BLaER1 treated with 17β-estradiol and CSF1 and Interleukin-3, amounts not matched to agents 10 nM and 100 nM (cell line): Measurements from ENCODE around the gene UGP2.
A peak's percentile ranks its signal among the peaks of the same experiment; 100 is the strongest.
"Not testable (repeated sequence)": the region's sequence is repeated elsewhere in the genome, so short reads cannot be mapped to it uniquely, and the experiment has no call there.

ENCODE experiments used
- H3K27ac ChIP-seq, 11 experiments: shearing (Covaris generic); formaldehyde crosslinking; 2 replicates each; pipeline ENCODE4 v1.8.1; 2022
- H3K27me3 ChIP-seq, 11 experiments: shearing (Covaris generic); formaldehyde crosslinking; 2 replicates each; pipeline ENCODE4 v1.8.1; 2022
- H3K36me3 ChIP-seq, 11 experiments: shearing (Covaris generic); formaldehyde crosslinking; 2 replicates each; pipeline ENCODE4 v1.8.1; 2022
- H3K4me1 ChIP-seq, 10 experiments: shearing (Covaris generic); formaldehyde crosslinking; 2 replicates each; pipeline ENCODE4 v1.8.1; 2022
- H3K4me2 ChIP-seq, 11 experiments: shearing (Covaris generic); formaldehyde crosslinking; 2 replicates each; pipeline ENCODE4 v1.8.1; 2022
- H3K4me3 ChIP-seq, 10 experiments: shearing (Covaris generic); formaldehyde crosslinking; 2 replicates each; pipeline ENCODE4 v1.8.1; 2022
- H3K9ac ChIP-seq, 11 experiments: shearing (Covaris generic); formaldehyde crosslinking; 2 replicates each; pipeline ENCODE4 v1.8.1; 2022
- H3K9me3 ChIP-seq, 11 experiments: shearing (Covaris generic); formaldehyde crosslinking; replicated peaks in 1 of 11; 2 replicates each; pipeline ENCODE4 v1.8.1; 2022
- H4K20me1 ChIP-seq, 11 experiments: shearing (Covaris generic); formaldehyde crosslinking; 2 replicates each; pipeline ENCODE4 v1.8.1; 2022
- Cebpa-rat ChIP-seq, 11 experiments: shearing (Covaris generic); IDR thresholded peaks; 2 replicates each; pipeline ENCODE4 v1.8.1; 2022

UGP2 gene

GRCh38 chr2:63844616-63845015 is 2.9 kb downstream of the UGP2 start:
- Histone ChIP-seq H3K27ac (no peak overlapping the region), H3K4me1 (peaks cover 31 to 58% (median 51%) of the 10 kb centered on the region in 10 experiments), H4K20me1 (peaks cover 5 to 56% (median 22%) of the 10 kb centered on the region in 11 experiments; a peak in 12 of 22 replicates), H3K4me3 (peak overlapping the region in 3 of 10 experiments; percentile 88 to 95 (median 93); a peak in 3 of 20 replicates), H3K9me3 (peaks cover 0 to 34% (median 17%) of the 10 kb centered on the region in 11 experiments; a peak in 16 of 22 replicates), H3K4me2 (peak overlapping the region; percentile 76 to 96 (median 89)), H3K27me3 (no peaks in the 10 kb centered on the region), H3K36me3 (peaks cover 0 to 38% (median 15%) of the 10 kb centered on the region in 11 experiments; a peak in 10 of 22 replicates), H3K9ac (peak overlapping the region in 2 of 11 experiments; percentile 36 to 99; a peak in 1 of 22 replicates)
- no peak for TF ChIP-seq Cebpa-rat (IDR thresholded peaks at IDR 0.05)

- Histone ChIP-seq H3K27ac (0 out of 22 replicates have a peak overlapping the region, but pooled peaks of 1 of the 11 experiments have one; percentile 36), H3K27me3 (no peaks in the 10 kb centered on the region), H3K9ac (no peak overlapping the region), H3K4me2 (peak overlapping the region; percentile 50 to 96 (median 76); a peak in 21 of 22 replicates), H3K36me3 (peaks cover 0 to 40% (median 15%) of the 10 kb centered on the region in 11 experiments; a peak in 11 of 22 replicates), H3K9me3 (peaks cover 0 to 34% (median 17%) of the 10 kb centered on the region in 11 experiments; a peak in 16 of 22 replicates), H4K20me1 (peaks cover 5 to 61% (median 23%) of the 10 kb centered on the region in 11 experiments; a peak in 12 of 22 replicates), H3K4me1 (peaks cover 25 to 63% (median 43%) of the 10 kb centered on the region in 10 experiments), H3K4me3 (no peak overlapping the region)
- TF ChIP-seq Cebpa-rat (IDR thresholded peaks at IDR 0.05), result no peak
Measured at GRCh38 chr2:63845866-63846265, 4.2 kb downstream of the UGP2 start.

DNA sequence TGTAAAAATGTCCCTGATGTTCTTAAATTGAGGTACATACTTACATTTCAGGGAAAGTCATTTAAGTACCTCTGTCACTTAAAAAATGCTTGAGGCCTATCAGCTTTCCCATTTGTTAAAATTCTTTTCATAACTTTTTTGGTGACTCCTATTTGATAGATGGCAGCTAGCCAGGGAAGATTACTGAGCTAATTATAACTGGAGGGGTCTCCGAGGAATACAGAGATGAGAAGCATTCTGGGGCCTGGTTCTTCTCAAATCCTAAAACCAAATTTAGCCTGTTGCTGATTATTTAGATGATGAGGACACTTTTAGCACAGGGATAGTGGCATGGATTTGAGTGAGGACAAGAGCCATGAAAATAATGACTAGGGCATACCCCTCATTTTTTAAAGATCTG is 4.8 kb downstream of the UGP2 start:
- H4K20me1 ChIP-seq, result peaks cover 5 to 61% (median 23%) of the 10 kb centered on the region in 11 experiments; a peak in 12 of 22 replicates
- H3K27ac ChIP-seq, result no peak overlapping the region; a peak in 2 of 22 replicates
- peaks cover 0 to 44% (median 19%) of the 10 kb centered on the region in 11 experiments; a peak in 14 of 22 replicates for H3K36me3 ChIP-seq
- peaks cover 25 to 69% (median 43%) of the 10 kb centered on the region in 10 experiments for H3K4me1 ChIP-seq
- H3K4me2 ChIP-seq, result peak overlapping the region; percentile 15 to 96 (median 65); a peak in 17 of 22 replicates
- no peak overlapping the region for H3K4me3 ChIP-seq
- peaks cover 0 to 34% (median 17%) of the 10 kb centered on the region in 11 experiments; a peak in 16 of 22 replicates for H3K9me3 ChIP-seq
- H3K27me3 ChIP-seq, result no peaks in the 10 kb centered on the region
- no peak overlapping the region for H3K9ac ChIP-seq
- no peak for TF ChIP-seq Cebpa-rat (IDR thresholded peaks at IDR 0.05)

DNA sequence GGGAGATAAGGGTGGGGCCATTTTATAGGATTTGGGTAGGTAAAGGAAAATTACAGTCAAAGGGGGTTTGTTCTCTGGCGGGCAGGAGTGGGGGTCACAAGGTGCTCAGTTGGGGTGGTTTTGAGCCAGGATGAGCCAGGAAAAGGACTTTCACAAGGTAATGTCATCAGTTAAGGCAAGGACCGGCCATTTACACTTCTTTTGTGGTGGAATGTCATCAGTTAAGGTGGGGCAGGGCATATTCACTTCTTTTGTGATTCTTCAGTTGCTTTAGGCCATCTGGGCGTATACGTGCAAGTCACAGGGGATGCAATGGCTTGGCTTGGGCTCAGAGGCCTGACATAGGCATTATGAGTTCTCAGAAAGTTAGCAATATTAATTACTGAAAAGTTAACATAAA is 5.9 kb downstream of the UGP2 start:
- not testable (repeated sequence) for H3K27ac ChIP-seq, H3K4me2 ChIP-seq, H3K4me3 ChIP-seq, H3K9ac ChIP-seq, H3K27me3 ChIP-seq
- peaks cover 27 to 80% (median 45%) of the 10 kb centered on the region in 10 experiments for H3K4me1 ChIP-seq
- peaks cover 0 to 34% (median 17%) of the 10 kb centered on the region in 11 experiments; a peak in 18 of 22 replicates for H3K9me3 ChIP-seq
- H4K20me1 ChIP-seq, result peaks cover 5 to 68% (median 23%) of the 10 kb centered on the region in 11 experiments; a peak in 12 of 22 replicates
- peaks cover 3 to 55% (median 20%) of the 10 kb centered on the region in 11 experiments; a peak in 15 of 22 replicates for H3K36me3 ChIP-seq

DNA sequence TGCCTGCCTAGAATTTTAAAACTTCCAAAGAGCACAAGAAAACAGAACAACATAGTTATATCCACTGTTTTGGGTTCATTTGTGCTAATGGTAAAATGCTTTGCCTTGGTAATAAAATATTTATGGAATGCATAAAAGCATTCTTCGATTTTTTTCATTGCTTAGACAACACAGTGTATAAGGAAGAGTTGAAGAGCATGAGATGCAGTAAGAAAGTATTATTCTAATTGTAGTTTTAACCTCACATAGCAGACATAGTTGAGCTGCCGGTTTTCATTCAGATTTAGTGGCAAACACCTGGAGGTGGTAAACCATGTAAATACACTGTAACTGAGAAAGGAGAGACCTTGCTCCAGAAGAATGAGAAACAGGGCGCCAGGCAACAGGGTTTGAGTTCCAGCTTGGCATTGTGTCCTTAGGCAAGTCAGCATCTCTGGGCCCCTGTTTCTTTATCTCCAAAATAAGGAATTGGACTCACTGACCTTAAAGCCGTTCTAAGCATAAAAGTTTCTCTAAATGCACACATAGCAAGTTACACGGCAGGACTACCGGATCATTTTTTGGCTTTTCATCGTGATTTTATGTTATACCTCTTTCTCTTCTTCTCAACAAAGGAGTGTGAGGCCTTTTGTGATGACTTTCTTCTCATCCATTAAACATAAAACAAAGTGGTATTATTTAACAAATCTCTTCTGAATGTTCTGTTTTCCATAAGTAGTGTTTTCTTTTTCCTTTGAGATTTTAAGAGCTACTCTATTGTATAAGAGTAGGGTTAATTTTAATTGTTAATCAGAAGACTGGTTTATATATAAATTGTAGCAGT is 7.9 kb downstream of the UGP2 start:
- H3K9me3 ChIP-seq, result peaks cover 0 to 35% (median 16%) of the 10 kb centered on the region in 11 experiments; a peak in 18 of 22 replicates
- H3K4me3 ChIP-seq, result no peak overlapping the region
- peak overlapping the region in 2 of 11 experiments; percentile 8 to 52; a peak in 3 of 22 replicates for H3K4me2 ChIP-seq
- H3K27me3 ChIP-seq, result no peaks in the 10 kb centered on the region
- H3K4me1 ChIP-seq, result peaks cover 31 to 81% (median 43%) of the 10 kb centered on the region in 10 experiments
- TF ChIP-seq Cebpa-rat (IDR thresholded peaks at IDR 0.05), result no peak
- no peak overlapping the region for H3K9ac ChIP-seq
- peaks cover 0 to 60% (median 10%) of the 10 kb centered on the region in 11 experiments; a peak in 9 of 22 replicates for H4K20me1 ChIP-seq
- H3K27ac ChIP-seq, result no peak overlapping the region
- H3K36me3 ChIP-seq, result peaks cover 3 to 55% (median 20%) of the 10 kb centered on the region in 11 experiments; a peak in 15 of 22 replicates

DNA sequence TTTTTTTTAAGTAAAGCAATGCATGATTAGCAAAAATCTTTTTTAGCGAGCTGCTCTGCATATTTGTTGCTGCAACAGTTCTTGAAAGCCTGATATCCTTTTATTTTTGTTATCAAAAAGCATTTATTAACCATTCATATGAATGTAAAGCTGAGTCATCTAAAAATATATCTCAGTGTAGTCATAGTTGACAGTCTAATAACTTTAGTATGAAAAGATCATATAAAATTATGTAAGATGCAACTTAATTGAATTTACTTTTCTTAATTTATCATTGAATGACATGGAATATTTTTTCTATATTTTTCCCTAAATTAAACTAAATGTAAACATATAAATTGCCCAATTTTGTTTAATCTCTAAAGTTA is 8.5 kb downstream of the UGP2 start:
- peaks cover 0 to 54% (median 10%) of the 10 kb centered on the region in 11 experiments; a peak in 7 of 22 replicates for H4K20me1 ChIP-seq
- no peak overlapping the region for H3K4me3 ChIP-seq
- peaks cover 0 to 35% (median 16%) of the 10 kb centered on the region in 11 experiments; a peak in 18 of 22 replicates for H3K9me3 ChIP-seq
- no peak for TF ChIP-seq Cebpa-rat (IDR thresholded peaks at IDR 0.05)
- H3K9ac ChIP-seq, result no peak overlapping the region
- H3K4me2 ChIP-seq, result peak overlapping the region in 1 of 11 experiments; percentile 8; a peak in 2 of 22 replicates
- H3K27ac ChIP-seq, result no peak overlapping the region
- peaks cover 3 to 53% (median 18%) of the 10 kb centered on the region in 11 experiments; a peak in 15 of 22 replicates for H3K36me3 ChIP-seq
- no peaks in the 10 kb centered on the region for H3K27me3 ChIP-seq
- peaks cover 31 to 81% (median 42%) of the 10 kb centered on the region in 10 experiments for H3K4me1 ChIP-seq

DNA sequence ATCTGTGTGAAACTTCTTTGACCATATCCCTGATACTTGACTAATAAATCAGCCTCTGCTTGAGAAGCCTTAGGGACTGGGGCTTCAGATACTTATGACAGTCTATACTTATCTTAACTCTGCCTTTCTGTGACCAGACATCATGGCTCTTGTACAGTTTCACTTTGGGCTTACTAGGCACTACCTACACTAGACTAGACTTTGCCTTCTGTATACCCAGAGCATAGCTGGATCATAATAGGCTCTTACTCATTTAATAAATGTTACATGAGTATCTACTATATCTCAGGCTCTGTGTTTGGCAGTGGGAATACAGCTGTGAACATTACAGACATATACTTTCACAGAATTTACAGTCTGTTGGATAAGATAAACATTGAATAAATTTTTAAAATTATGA is 9.0 kb downstream of the UGP2 start:
- H3K4me3 ChIP-seq, result no peak overlapping the region
- peaks cover 6 to 53% (median 20%) of the 10 kb centered on the region in 11 experiments; a peak in 17 of 22 replicates for H3K36me3 ChIP-seq
- no peak overlapping the region for H3K27ac ChIP-seq
- H3K9me3 ChIP-seq, result peaks cover 0 to 35% (median 16%) of the 10 kb centered on the region in 11 experiments; a peak in 18 of 22 replicates
- H3K4me1 ChIP-seq, result peaks cover 32 to 81% (median 42%) of the 10 kb centered on the region in 10 experiments
- H4K20me1 ChIP-seq, result peaks cover 0 to 51% (median 7%) of the 10 kb centered on the region in 11 experiments; a peak in 7 of 22 replicates
- no peaks in the 10 kb centered on the region for H3K27me3 ChIP-seq
- no peak overlapping the region for H3K9ac ChIP-seq
- peak overlapping the region in 1 of 11 experiments; percentile 8; a peak in 1 of 22 replicates for H3K4me2 ChIP-seq
- no peak for TF ChIP-seq Cebpa-rat (IDR thresholded peaks at IDR 0.05)

- Histone ChIP-seq H3K27me3 (no peaks in the 10 kb centered on the region), H3K36me3 (peaks cover 3 to 53% (median 29%) of the 10 kb centered on the region in 11 experiments; a peak in 21 of 22 replicates), H4K20me1 (peaks cover 0 to 45% (median 3%) of the 10 kb centered on the region in 11 experiments; a peak in 6 of 22 replicates), H3K4me1 (peaks cover 28 to 84% (median 38%) of the 10 kb centered on the region in 10 experiments), H3K4me2 (peak overlapping the region in 5 of 11 experiments; percentile 69 to 85 (median 79); a peak in 6 of 22 replicates), H3K9me3 (peaks cover 0 to 29% (median 16%) of the 10 kb centered on the region in 11 experiments; a peak in 18 of 22 replicates), H3K27ac (peak overlapping the region in 1 of 11 experiments; percentile 66; a peak in 1 of 22 replicates), H3K9ac (no peak overlapping the region), H3K4me3 (no peak overlapping the region)
- no peak for TF ChIP-seq Cebpa-rat (IDR thresholded peaks at IDR 0.05)
Measured at GRCh38 chr2:63851691-63852311, 10.1 kb downstream of the UGP2 start.
